ENCODE results near the gene RASSF5.

Gene RASSF5

GRCh38 chr1:206502403-206502802, 4.9 kb upstream of the RASSF5 start:
- FAIRE-seq (no peak), DNase-seq (ENCODE audit: insufficient read length, low spot score) (no peak)
- TF ChIP-seq POU2F2 (IDR thresholded peaks at IDR 0.05; ENCODE audit: low read depth, low read length): no peak
- no peak for TF ChIP-seq TAF1 (IDR thresholded peaks at IDR 0.05; ENCODE audit: low read depth, low read length)
- no peak for TF ChIP-seq SPI1 (IDR thresholded peaks at IDR 0.05; ENCODE audit: low read depth, low read length)
- no peak for TF ChIP-seq PAX5 (IDR thresholded peaks at IDR 0.05; ENCODE audit: insufficient read depth, low read length, severe bottlenecking)
- no peak for TF ChIP-seq POLR2A (IDR thresholded peaks at IDR 0.05; ENCODE audit: low read depth, low read length)
- no peak for TF ChIP-seq POLR2AphosphoS5 (IDR thresholded peaks at IDR 0.05; ENCODE audit: low read depth, low read length)

- TF ChIP-seq SPI1 (IDR thresholded peaks at IDR 0.05; ENCODE audit: low read depth, low read length) (no peak), TAF1 (IDR thresholded peaks at IDR 0.05; ENCODE audit: low read depth, low read length) (no peak), PAX5 (IDR thresholded peaks at IDR 0.05; ENCODE audit: insufficient read depth, low read length, severe bottlenecking) (no peak), POLR2A (IDR thresholded peaks at IDR 0.05; ENCODE audit: low read depth, low read length) (no peak), POU2F2 (IDR thresholded peaks at IDR 0.05; ENCODE audit: low read depth, low read length) (no peak), POLR2AphosphoS5 (IDR thresholded peaks at IDR 0.05; ENCODE audit: low read depth, low read length) (no peak)
- FAIRE-seq (no peak), DNase-seq (ENCODE audit: insufficient read length, low spot score) (no peak)
These were observed 4.5 kb upstream of the RASSF5 start for GRCh38 chr1:206502812-206503211.

GRCh38 chr1:206503591-206504362, 3.6 kb upstream of the RASSF5 start:
- FAIRE-seq: no peak
- DNase-seq (ENCODE audit: insufficient read length, low spot score): no peak
- no peak for TF ChIP-seq PAX5 (IDR thresholded peaks at IDR 0.05; ENCODE audit: insufficient read depth, low read length, severe bottlenecking)
- no peak for TF ChIP-seq POLR2A (IDR thresholded peaks at IDR 0.05; ENCODE audit: low read depth, low read length)
- no peak for TF ChIP-seq POLR2AphosphoS5 (IDR thresholded peaks at IDR 0.05; ENCODE audit: low read depth, low read length)
- TF ChIP-seq SPI1 (IDR thresholded peaks at IDR 0.05; ENCODE audit: low read depth, low read length): no peak
- no peak for TF ChIP-seq TAF1 (IDR thresholded peaks at IDR 0.05; ENCODE audit: low read depth, low read length)

- TF ChIP-seq SPI1 (IDR thresholded peaks at IDR 0.05; ENCODE audit: low read depth, low read length) (no peak), TAF1 (IDR thresholded peaks at IDR 0.05; ENCODE audit: low read depth, low read length) (no peak), POLR2A (IDR thresholded peaks at IDR 0.05; ENCODE audit: low read depth, low read length) (no peak)
These were observed 3.0 kb upstream of the RASSF5 start for GRCh38 chr1:206504363-206504713.

GRCh38 chr1:206505702-206506355, 1.5 kb upstream of the RASSF5 start:
- DNase-seq (ENCODE audit: insufficient read length, low spot score) (no peak), FAIRE-seq (no peak)
- TF ChIP-seq PAX5 (IDR thresholded peaks at IDR 0.05; ENCODE audit: insufficient read depth, low read length, severe bottlenecking) (no peak), POU2F2 (IDR thresholded peaks at IDR 0.05; ENCODE audit: low read depth, low read length) (no peak), POLR2A (IDR thresholded peaks at IDR 0.05; ENCODE audit: low read depth, low read length) (no peak), TAF1 (IDR thresholded peaks at IDR 0.05; ENCODE audit: low read depth, low read length) (no peak), SPI1 (IDR thresholded peaks at IDR 0.05; ENCODE audit: low read depth, low read length) (no peak), POLR2AphosphoS5 (IDR thresholded peaks at IDR 0.05; ENCODE audit: low read depth, low read length) (no peak)

More at GRCh38 chr1:206504363-206504713, 3.0 kb upstream of the RASSF5 start:
- FAIRE-seq: no peak
- DNase-seq (ENCODE audit: insufficient read length, low spot score): no peak

GRCh38 chr1:206506405-206507283, 687 bp upstream of the RASSF5 start:
- FAIRE-seq: no peak
- no peak for TF ChIP-seq PAX5 (IDR thresholded peaks at IDR 0.05; ENCODE audit: insufficient read depth, low read length, severe bottlenecking)
- TF ChIP-seq POLR2A (IDR thresholded peaks at IDR 0.05; ENCODE audit: low read depth, low read length): no peak
- TF ChIP-seq POU2F2 (IDR thresholded peaks at IDR 0.05; ENCODE audit: low read depth, low read length): no peak
- TF ChIP-seq SPI1 (IDR thresholded peaks at IDR 0.05; ENCODE audit: low read depth, low read length): no peak
- no peak for TF ChIP-seq POLR2AphosphoS5 (IDR thresholded peaks at IDR 0.05; ENCODE audit: low read depth, low read length)
- no peak for TF ChIP-seq TAF1 (IDR thresholded peaks at IDR 0.05; ENCODE audit: low read depth, low read length)
- no peak for DNase-seq (ENCODE audit: insufficient read length, low spot score)

GRCh38 chr1:206508130-206508889, 979 bp downstream of the RASSF5 start:
- no peak for FAIRE-seq
- DNase-seq (ENCODE audit: insufficient read length, low spot score): no peak
- no peak for TF ChIP-seq SPI1 (IDR thresholded peaks at IDR 0.05; ENCODE audit: low read depth, low read length)
- TF ChIP-seq POLR2A (IDR thresholded peaks at IDR 0.05; ENCODE audit: low read depth, low read length): no peak
- TF ChIP-seq POU2F2 (IDR thresholded peaks at IDR 0.05; ENCODE audit: low read depth, low read length): no peak
- no peak for TF ChIP-seq TAF1 (IDR thresholded peaks at IDR 0.05; ENCODE audit: low read depth, low read length)
- no peak for TF ChIP-seq POLR2AphosphoS5 (IDR thresholded peaks at IDR 0.05; ENCODE audit: low read depth, low read length)
- TF ChIP-seq PAX5 (IDR thresholded peaks at IDR 0.05; ENCODE audit: insufficient read depth, low read length, severe bottlenecking): no peak

GRCh38 chr1:206508956-206509355, 1.6 kb downstream of the RASSF5 start:
- TF ChIP-seq POU2F2 (IDR thresholded peaks at IDR 0.05; ENCODE audit: low read depth, low read length) (no peak), PAX5 (IDR thresholded peaks at IDR 0.05; ENCODE audit: insufficient read depth, low read length, severe bottlenecking) (no peak), TAF1 (IDR thresholded peaks at IDR 0.05; ENCODE audit: low read depth, low read length) (no peak), SPI1 (IDR thresholded peaks at IDR 0.05; ENCODE audit: low read depth, low read length) (no peak), POLR2AphosphoS5 (IDR thresholded peaks at IDR 0.05; ENCODE audit: low read depth, low read length) (no peak)
- DNase-seq (ENCODE audit: insufficient read length, low spot score) (no peak), FAIRE-seq (no peak)

Measured in GM12891 (cell line).